GM12873 (cell line): ENCODE measurements around the gene LEMD2.

Experiments used
- CTCF ChIP-seq: IDR thresholded peaks from 2 replicates; pipeline ENCODE4 v1.5.1; 2012; ENCODE audit warnings: low read depth, mild to moderate bottlenecking, moderate library complexity, low read length, control low read depth; ENCODE audit not compliant: insufficient read depth; ENCODE audit errors: missing control alignments

Gene LEMD2

GRCh38 chr6:33815854-33816253 is 26.9 kb upstream of the LEMD2 start:
- TF ChIP-seq CTCF = no peak

- no peak for TF ChIP-seq CTCF
Observed at GRCh38 chr6:33813990-33814985, 25.4 kb upstream of the LEMD2 start.

- no peak for TF ChIP-seq CTCF
Observed at GRCh38 chr6:33813246-33813904, 24.4 kb upstream of the LEMD2 start.

- TF ChIP-seq CTCF = peak; percentile 46
Observed at GRCh38 chr6:33812669-33813068, 23.7 kb upstream of the LEMD2 start.

GRCh38 chr6:33809594-33809993 is 20.7 kb upstream of the LEMD2 start:
- TF ChIP-seq CTCF = no peak

GRCh38 chr6:33808641-33809180 is 19.8 kb upstream of the LEMD2 start:
- TF ChIP-seq CTCF = no peak

GRCh38 chr6:33807606-33808005 is 18.7 kb upstream of the LEMD2 start:
- TF ChIP-seq CTCF = no peak
